Breast epithelium (tissue), 3 donors: Measurements from ENCODE around the gene C2orf49.

Experiments used
- CTCF ChIP-seq, 3 donors: fragments of 450-650 bp; IDR thresholded peaks; one replicate each; pipeline ENCODE4 v1.5.1; 2016 to 2017; ENCODE audit warnings: antibody characterized with exemption in 3 of 3, mild to moderate bottlenecking in 3 of 3, moderate library complexity in 3 of 3
- POLR2A ChIP-seq: fragments of 450-650 bp; IDR thresholded peaks from one replicate; pipeline ENCODE4 v1.6.1; 2016; ENCODE audit warnings: antibody characterized with exemption, mild to moderate bottlenecking, moderate library complexity
- POLR2AphosphoS5 ChIP-seq, 3 donors: sonication (generic); formaldehyde crosslinking; IDR thresholded peaks; one replicate each; pipeline ENCODE4 v1.6.1; 2017; ENCODE audit warnings: antibody characterized with exemption in 3 of 3

- TF ChIP-seq CTCF (IDR thresholded peaks at IDR 0.05) (peak; percentile 12 to 54 (median 46)), POLR2A (peak; percentile 73), POLR2AphosphoS5 (IDR thresholded peaks at IDR 0.05) (peak; percentile 52 to 74 (median 73))
Observed at GRCh38 chr2:105398336-105399206, 61.2 kb downstream of the C2orf49 start, which contains the start of gene FHL2.
